GM12892 (cell line): Measurements from ENCODE around the gene SLC4A4.

Experiments used
- POLR2A ChIP-seq: IDR thresholded peaks from 2 replicates; pipeline ENCODE4 v1.6.1; 2011; ENCODE audit warnings: low read depth, low read length, control low read depth
- POLR2AphosphoS5 ChIP-seq: IDR thresholded peaks from 2 replicates; pipeline ENCODE4 v1.6.1; 2011; ENCODE audit warnings: low read depth, low read length, control low read depth
- TAF1 ChIP-seq: IDR thresholded peaks from 2 replicates; pipeline ENCODE4 v1.6.1; 2011; ENCODE audit warnings: low read depth, mild to moderate bottlenecking, control low read depth, low read length, borderline replicate concordance

GRCh38 chr4:71415491-71415890, 76.7 kb downstream of the SLC4A4 start:
- no peak for TF ChIP-seq POLR2A
- TF ChIP-seq POLR2AphosphoS5, result no peak
- TF ChIP-seq TAF1, result no peak
